GM18505 (cell line): Measurements from ENCODE around the gene STAC.
"Not testable (repeated sequence)": the region's sequence is repeated elsewhere in the genome, so short reads cannot be mapped to it uniquely, and the experiment has no call there.

ENCODE experiments used
- ATAC-seq: cut with Tn5 transposase; IDR thresholded peaks from one replicate; pipeline ENCODE4 v1.9.1; 2021; ENCODE audit not compliant: unreplicated experiment
- POLR2A ChIP-seq: IDR thresholded peaks from 4 replicates; pipeline ENCODE4 v1.6.1; 2011; ENCODE audit warnings: borderline replicate concordance; ENCODE audit not compliant: insufficient read depth, insufficient read length; ENCODE audit errors: extremely low read depth

Gene STAC

GRCh38 chr3:36434687-36435426, 54.6 kb downstream of the STAC start:
- TF ChIP-seq POLR2A = no peak
- no peak for ATAC-seq

DNA sequence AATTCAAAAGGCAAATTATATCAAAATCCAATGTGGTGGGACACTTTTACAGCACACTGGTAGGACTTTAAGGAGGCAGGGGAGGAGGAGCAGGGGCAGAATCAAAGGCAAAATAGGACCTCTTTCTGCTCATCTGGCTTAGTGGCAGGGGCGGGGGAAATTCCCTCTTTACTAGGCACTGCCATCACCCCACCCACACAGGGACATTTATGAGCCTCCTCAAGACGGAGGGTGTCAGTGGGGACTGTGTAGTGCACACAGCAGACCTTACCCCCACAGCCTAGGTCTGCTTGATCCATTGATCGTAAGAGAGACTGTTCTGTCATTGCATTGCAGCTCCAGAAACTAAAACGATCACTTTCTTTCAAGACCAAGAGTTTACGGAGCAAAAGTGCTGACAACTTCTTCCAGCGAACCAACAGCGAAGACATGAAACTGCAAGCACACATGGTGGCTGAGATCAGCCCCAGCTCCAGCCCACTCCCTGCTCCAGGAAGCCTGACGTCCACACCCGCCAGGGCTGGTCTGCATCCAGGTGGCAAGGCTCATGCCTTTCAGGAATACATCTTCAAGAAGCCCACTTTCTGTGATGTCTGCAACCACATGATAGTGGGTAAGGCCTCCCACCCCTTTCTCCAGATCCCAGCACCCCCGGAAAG, 62.9 kb downstream of the STAC start:
- no peak for TF ChIP-seq POLR2A
- ATAC-seq = no peak

DNA sequence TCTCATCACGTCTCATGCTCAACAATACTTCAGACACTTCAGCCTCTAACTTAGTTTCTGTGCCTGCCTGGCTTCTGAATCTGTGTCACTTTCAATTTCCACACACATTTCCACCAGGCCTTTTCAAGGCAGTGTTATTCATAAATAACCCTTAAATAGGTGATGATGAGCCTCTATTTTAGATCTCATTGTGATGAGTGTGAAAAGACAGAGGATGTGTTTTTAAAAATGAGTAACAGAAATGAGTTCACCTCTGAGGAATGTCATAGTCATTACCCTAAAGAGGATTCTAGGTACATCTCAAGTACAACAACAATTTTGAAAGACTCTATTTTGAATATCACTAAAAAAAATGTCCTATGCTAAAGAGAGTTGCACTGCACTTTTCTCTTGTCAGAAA, 64.6 kb downstream of the STAC start:
- TF ChIP-seq POLR2A = no peak
- no peak for ATAC-seq

- TF ChIP-seq POLR2A = no peak
- no peak for ATAC-seq
Observed at GRCh38 chr3:36446276-36446675, 66.0 kb downstream of the STAC start.

GRCh38 chr3:36447061-36447460, 66.8 kb downstream of the STAC start:
- no peak for ATAC-seq
- TF ChIP-seq POLR2A = no peak

GRCh38 chr3:36451816-36452215, 71.5 kb downstream of the STAC start:
- TF ChIP-seq POLR2A = no peak
- no peak for ATAC-seq

DNA sequence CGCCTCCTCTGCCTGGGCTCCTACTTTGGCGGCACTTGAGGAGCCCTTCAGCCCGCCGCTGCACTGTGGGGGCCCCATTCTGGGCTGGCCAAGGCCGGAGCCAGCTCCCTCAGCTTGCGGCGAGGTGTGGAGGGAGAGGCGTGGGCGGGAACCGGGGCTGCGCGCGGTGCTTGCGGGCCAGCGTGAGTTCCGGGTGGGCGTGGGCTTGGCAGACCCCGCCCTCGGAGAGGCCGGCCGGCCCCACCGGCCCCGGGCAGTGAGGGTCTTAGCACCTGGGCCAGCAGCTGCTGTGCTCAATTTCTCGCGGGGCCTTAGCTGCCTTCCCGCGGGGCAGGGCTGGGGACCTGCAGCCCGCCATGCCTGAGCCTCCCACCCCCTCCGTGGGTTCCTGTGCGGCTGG, 72.9 kb downstream of the STAC start:
- not testable (repeated sequence) for ATAC-seq

DNA sequence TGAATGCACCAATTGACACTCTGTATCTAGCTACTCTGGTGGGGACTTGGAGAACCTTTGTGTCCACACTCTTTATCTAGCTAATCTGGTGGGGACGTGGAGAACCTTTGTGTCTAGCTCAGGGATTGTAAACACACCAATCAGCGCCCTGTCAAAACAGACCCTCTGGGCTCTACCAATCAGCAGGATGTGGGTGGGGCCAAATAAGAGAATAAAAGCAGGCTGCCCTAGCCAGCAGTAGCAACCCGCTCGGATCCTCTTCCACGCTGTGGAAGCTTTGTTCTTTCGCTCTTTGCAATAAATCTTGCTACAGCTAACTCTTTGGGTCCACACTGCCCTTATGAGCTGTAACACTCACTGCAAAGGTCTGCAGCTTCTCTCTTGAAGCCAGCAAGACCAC, 73.6 kb downstream of the STAC start:
- ATAC-seq = not testable (repeated sequence)

DNA sequence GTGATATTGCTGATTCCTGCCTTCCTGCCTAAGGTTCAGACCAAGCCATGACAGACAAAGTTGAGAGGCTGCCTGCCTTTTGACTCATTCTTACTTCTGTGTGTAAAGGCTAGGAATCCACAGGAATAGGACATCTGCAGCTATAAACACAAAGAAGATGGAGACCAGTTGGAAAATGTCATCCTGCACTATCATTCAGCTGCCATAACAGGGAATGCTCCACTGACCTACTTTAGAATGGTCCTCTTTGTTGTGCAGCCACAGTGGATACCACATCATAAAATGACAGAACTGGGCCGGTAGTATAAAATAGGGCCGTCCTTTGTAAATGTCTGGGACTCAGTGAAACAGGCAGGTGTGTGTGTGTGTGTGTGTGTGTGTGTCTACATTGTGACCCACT, 75.1 kb downstream of the STAC start:
- TF ChIP-seq POLR2A = no peak
- ATAC-seq = no peak

- TF ChIP-seq POLR2A = no peak
- no peak for ATAC-seq
Observed at GRCh38 chr3:36456784-36457183, 76.5 kb downstream of the STAC start.

- no peak for TF ChIP-seq POLR2A
- ATAC-seq = no peak
Observed at GRCh38 chr3:36457667-36458066, 77.4 kb downstream of the STAC start.

GRCh38 chr3:36459177-36459576, 78.9 kb downstream of the STAC start:
- ATAC-seq = no peak

GRCh38 chr3:36461597-36461996, 81.3 kb downstream of the STAC start:
- no peak for ATAC-seq
- TF ChIP-seq POLR2A = no peak

More at GRCh38 chr3:36459177-36459576, 78.9 kb downstream of the STAC start:
- TF ChIP-seq POLR2A = no peak

GRCh38 chr3:36472045-36472444, 91.7 kb downstream of the STAC start:
- not testable (repeated sequence) for ATAC-seq

DNA sequence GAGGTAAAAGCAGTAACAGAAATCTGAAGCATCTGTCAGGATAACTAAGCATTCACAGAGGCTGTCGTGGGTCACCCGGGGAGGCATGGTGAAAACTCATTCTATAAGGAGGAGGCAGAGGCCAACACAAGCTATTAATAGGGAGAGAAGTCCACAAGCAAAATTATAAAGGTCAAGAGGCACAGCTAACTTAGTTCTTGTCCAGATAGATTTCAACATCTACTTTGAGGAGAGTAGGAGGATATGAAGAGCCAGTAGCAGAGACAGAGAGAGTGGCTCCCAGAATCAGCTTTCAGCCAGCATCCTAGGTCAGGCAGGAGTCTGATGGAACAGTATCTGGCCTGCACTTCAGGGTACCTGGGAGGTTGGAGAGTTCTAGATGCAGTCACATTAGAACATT, 95.3 kb downstream of the STAC start:
- ATAC-seq = no peak
- no peak for TF ChIP-seq POLR2A
